GM21390 (cell line): ENCODE data around the gene PTPRT.
A peak's percentile ranks its signal among the peaks of the same experiment; 100 is the strongest.

Source experiments
- ATAC-seq: cut with Tn5 transposase; IDR thresholded peaks from one replicate; pipeline ENCODE4 v1.9.1; 2021; ENCODE audit not compliant: unreplicated experiment

The PTPRT gene

DNA sequence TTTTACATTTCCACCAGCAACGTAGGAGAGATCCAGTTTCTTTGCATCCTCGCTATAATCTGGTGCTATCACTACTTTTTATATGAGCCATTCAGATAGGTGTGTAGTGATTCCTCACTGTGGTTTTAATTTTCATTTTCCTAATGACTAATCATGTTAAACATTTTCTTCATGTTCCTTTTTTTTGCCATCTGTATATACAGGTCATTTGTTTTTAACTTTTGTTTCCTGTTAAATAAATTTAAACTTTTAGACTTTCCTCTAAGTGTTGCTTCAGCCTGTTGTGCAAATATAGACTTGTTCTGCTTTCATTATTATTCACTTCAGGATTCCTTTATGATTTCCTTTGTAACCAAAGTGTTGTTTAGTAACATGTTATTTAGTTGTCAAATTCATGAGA lies 697.4 kb downstream of the PTPRT start:
- no peak for ATAC-seq

DNA sequence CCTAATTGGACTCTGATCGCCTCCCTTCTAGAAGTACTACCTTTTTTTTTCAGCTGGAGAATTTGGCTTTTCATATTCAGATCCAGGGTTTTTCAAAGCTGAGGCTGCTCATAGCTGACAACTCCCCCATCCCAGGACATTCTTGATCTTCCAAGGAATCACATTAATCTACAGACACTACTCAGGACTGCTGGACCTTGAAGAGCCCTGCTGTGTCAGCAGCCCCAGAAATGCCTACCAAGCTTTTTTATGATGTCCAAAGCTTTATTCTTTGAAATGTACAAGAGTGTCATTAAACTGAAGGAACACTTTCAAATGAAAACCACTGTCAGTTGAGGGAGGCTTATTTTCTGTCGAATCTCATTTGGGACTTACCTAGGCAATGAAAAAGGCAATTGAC lies 704.1 kb downstream of the PTPRT start:
- ATAC-seq = no peak

DNA sequence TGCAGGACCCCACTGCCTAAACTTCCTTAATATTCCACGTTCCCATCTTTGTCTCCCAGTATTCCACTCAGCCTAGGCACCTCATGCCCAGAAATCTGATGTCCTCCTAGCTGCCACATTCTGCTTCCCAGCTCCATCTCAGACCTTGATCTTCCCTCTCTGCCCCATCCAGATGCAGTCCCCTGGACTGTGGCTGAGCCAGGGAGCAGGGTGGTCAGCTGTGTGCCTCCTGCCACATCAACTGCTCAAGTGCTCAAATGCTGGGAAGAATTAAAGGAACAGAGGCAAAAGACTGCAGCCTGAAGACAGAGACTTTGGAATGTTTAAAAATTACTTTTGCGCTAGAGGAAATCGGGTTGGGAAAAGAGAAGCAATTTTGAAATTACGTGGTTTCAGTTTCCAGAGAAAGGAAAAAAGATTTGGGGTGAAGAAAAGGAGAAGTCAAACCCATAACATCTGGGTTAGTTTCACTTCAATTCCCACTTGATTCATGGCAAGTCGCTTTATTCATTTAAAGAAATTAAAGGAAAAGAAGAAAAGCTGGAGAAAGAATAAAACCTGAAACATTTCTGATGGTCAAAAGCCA lies 704.8 kb downstream of the PTPRT start:
- ATAC-seq = no peak

DNA sequence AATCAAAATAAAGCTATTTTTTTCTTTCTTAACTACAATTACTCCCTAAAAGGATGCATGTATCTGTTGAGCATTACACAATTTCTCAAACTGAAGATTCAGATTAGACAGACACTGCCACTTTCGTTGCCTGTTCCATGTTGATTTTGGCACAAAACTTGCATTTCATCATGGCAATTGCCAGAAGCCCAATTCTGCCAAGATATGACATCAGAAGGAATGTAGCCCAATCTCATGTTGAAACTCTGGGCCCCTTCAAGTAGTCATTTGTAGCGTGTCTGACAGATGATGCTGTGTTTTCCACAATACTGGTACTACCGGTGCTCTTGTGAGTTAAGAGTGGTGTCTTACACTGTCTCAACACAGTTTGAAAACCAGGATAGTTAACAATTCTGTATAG lies 705.4 kb downstream of the PTPRT start:
- ATAC-seq = no peak

DNA sequence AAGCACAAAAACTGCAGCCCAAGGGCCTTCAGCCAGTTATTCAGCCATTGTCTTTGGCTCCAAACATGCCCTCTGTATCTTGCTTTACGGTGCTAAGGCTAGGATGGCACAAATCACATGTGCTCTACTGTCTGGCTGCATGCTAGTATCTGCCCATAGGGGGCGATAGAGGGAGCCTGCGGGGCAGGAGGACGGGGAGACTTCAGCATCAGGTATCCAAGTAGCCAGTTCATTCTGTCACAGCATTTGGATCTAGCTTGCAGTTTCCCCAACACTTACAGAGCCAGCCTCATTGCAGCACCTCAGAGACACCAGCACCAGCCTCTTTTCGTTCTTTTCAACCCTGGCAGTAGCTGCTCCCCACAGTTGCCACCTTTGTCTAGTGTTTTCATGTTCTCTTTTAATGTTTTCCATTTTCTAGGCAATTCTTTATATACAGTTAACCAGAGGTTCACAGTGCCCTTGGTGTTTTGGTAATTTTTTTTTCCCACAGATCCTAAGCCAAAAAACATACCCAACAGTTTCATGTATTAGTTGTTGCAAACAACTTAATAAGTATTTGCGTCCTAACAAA lies 705.9 kb downstream of the PTPRT start:
- ATAC-seq = no peak

DNA sequence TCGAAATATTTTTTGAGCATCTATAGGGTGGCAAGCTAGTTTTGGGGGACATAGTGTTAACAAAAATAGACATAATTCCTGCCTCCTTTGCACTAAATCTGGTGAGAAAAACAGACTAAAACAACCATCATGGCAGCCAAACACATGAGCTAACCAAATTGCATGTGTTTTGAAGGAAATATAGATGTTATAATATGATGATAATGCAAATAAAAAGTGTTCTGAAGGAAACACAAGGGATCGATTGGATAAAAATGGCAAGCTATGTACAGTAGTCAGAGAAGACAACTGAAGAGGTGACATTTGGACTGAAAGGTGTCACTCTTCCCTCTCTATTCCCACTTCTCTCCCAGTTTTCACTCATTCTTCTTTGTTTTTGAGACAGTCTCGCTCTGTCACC lies 706.9 kb downstream of the PTPRT start:
- ATAC-seq = no peak

DNA sequence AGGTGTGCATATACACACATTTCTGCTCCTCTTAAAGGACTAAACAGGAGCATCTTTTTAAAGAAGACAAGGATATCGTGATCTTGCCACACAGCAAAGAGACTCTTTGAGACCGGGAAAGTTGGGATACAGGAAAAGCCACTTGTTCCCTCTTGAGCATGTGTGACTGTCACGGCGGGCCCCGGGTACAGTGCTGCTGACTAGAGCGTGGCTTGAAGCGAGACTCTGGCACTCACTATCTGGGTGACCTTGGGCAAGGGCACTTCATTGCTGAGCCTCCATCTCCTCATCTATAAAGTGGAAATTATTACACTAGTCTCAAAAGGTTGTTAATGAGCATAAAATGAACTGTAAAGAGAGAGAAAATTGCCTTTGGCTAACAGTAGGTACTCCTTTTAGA lies 713.9 kb downstream of the PTPRT start:
- ATAC-seq = no peak

DNA sequence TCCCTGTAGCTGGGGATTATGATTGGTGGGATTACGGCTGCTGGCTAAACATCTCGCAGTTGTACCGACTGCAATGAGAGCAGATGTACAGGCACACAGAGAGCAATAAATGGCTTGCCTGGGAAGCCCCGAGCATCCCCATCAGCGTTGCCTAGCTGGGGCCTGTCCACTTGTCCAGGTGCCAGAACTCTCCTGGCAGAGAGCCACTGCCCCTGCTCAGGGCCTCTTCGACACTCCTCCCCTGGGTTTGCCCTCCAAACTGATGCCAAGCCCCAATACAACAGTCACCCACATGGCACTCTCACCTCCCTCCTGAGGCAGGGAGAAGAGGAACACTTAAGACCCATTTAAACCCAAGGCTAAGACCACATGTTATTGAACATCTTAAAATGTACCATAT lies 715.1 kb downstream of the PTPRT start:
- ATAC-seq = no peak

DNA sequence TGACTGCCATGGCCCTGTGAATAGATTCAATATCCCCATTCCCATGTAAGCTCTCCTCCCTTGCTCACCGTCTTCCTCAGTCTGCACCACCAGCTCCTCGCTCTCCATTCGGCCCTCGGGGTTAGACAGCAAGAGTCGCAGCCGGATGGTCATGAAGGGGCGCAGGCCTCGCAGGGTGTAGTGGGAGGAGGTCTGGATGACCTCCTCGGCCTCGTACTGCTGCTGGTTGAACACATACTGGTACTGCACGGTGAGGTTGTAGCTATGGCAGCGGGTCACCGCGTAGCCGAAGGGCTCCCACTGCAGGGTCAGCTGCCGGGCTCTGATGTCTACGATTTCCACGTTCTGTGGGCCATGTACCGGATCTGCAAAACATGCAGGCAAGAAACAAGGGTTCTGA lies 717.5 kb downstream of the PTPRT start:
- no peak for ATAC-seq

DNA sequence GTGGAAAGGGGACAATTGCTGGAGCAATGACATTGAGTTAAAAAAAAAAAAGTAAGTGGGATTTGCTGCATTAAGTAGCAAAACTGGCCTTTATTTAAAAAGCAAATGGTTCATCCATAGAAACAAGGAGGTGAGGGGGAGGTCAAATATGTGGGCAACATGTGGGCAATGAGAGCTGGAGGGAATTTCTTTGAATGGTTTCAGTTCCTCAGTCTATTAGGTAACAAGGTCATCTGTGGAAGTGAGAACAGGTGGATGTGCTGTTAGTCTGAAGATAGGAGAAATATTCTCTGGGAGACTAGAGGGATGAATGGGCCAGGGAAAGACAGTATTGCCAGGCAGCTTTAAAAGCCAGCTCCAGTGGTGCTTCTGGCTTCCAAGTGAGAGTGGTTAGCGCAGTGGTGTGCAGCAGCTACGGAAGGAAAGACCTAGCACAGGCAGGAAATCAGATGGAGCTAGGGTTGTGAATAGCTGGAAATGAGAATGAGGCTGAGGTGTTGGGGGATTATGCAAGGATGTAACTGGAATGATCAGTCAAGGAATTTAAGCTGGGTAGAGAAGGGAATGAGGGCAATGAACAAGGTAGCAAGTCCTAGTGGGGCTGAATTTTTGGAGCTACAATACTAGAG lies 727.6 kb downstream of the PTPRT start:
- no peak for ATAC-seq

DNA sequence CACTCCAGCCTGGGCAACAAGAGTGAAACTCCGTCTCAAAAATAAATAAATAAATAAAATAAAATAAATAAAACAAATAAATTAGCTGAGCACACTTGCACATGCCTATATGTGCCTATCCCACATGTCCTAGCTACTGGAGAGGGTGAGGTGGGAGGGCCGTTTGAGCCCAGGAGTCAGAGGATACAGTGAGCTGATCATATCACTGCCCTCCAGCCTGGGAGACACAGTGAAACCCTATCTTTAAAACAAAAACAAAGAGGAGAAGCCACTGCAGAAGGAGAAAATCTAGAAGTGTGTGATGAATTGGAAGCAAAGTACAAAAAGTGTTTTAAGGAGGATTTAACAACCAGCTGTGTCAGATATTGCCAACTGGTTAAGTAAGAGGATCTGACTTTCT lies 728.4 kb downstream of the PTPRT start:
- no peak for ATAC-seq

DNA sequence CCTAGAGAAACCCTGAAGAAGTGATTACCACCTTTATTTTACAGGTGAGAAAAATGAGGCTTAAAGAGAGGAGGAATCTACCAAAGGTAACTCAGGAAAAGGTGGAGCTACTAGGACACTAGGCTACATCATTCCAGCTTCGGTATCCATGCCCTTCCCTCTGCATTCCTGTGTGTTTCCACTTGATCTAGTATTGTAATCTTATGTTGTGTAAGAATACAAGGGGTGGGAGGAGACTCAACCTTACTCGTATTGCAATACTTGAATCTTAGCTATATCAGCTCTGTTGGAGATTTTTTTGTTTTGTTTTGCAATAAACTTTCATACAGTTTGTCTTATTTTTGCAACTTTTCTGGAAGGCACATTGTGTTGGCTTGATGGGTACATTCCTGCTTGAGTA lies 742.4 kb downstream of the PTPRT start:
- no peak for ATAC-seq

DNA sequence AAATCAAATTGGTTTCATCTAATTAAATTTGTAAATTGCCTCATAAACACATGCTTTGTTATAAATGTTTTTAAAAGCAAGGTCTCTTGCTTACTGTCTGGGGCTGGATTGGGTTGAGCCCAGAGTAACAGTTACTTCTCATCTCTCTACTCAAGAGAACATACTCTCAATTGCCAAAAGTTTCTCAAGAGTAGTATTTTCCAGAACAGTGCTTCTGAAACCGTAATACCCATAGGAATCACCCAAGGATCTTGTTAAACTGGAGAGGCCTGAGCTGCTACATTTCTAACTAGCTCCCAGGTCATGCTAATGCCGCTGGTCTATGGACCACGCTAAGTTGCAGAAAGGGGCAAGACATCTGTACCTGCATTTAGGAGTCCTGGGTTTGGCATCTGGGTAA lies 744.9 kb downstream of the PTPRT start:
- no peak for ATAC-seq

DNA sequence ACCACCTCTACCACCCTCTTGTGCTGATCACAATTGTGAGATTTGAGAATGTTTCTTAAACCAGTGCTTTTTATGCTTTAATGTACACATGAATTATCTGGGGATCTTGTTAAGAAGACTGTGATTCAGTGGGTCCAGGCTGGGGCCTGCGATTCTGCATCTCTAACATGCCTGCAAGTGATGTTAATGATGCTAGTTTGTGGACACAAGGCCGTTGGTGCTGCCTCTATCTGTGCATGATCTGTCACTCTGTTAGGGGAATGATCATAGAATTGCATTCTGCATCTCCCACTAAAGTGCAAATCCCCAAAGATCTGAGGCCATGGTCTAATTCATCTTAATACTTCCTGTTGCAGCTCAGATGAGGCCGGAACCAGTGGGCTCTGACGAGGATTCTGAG lies 746.5 kb downstream of the PTPRT start:
- no peak for ATAC-seq

DNA sequence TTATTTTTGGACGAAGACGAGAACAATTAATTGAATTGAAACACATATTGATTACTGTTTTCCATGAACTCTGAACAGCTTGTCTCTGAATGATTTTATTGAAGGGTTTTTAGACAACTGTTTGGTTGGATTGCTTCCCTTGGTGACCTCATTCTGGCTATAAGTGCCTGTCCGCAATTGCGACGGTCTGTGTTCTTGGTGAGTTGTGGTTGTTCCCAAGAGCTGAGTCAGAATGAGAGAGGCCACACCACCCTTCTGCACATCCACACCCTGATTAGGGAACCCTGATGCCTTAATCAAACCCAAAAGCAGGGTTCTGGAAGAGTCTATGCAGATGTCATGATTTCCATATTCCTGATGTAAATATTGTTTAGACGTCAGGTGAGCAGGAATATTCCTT lies 747.0 kb downstream of the PTPRT start:
- ATAC-seq = no peak

DNA sequence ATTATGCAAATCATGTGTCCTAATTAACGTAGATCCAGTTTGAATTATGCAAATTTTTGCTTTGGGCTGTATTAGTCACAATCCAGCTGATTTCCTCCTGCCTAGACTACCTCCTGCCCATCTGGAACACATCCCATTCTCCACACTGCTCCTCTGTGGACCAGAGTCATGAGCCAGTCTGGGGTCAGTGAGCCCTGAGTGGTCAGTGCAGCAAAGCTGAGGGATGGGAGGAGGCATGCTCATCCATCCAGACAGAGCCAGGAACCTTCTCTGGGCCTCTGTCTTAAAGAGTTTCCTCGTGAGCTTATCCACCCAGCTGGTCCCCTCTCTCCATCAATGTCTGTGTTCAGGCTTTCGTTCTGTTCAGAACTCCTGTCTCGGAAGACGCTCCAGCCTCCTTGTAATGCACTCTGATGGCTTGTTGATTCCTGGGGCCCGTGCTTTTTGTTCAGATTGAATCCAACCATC lies 747.8 kb downstream of the PTPRT start:
- no peak for ATAC-seq

DNA sequence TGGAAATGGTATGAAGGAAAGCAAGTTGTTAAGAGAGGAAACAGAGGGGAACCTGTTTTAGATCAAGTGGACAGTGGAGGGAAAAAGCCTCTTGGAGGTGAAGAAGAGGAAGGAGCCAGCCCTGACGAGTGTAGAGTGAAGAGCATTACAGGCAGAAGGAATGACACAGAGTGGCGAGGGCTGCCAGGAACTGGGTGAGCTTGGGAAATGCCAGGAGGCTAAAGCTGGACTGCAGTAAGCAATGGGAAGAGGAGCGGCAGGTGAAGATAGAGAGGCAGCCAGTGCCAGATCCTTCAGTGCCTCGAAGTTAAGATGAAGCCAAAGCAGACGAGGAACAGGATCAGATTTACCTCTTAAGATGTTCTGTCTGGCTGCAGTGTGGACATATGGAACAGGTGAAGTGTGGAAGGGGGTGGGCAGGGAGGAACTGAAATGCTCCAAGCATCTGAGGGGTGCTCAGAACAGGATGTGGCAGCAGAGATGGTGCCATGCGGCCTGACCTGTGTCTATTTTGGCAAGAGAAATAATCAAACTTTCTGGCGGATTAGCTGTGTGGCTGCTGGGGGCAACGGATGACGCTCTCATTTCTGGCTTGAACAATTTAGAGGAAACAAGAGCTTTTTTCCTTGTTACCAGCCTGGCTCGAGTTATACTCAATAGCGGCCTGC lies 748.4 kb downstream of the PTPRT start:
- ATAC-seq = no peak

DNA sequence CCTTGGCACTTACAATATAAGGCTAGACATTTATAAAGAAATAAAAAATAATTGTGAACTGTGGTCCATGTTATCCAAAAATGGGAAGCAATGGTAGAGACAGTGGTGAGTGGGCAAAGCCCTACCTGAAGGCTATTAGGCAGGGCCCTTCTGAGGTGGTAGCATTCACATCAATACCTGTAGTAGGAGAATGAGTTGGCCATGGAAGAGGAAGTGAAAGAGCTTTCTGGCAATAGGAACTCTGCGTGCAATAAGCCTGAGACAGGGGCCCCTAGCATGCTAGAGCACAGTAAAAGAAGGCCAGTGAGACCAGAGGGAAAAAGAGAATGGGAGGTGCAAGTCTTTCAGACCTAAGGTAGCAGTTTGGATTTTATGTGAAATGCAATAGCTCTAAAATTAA lies 754.5 kb downstream of the PTPRT start:
- peak; percentile 91 for ATAC-seq

DNA sequence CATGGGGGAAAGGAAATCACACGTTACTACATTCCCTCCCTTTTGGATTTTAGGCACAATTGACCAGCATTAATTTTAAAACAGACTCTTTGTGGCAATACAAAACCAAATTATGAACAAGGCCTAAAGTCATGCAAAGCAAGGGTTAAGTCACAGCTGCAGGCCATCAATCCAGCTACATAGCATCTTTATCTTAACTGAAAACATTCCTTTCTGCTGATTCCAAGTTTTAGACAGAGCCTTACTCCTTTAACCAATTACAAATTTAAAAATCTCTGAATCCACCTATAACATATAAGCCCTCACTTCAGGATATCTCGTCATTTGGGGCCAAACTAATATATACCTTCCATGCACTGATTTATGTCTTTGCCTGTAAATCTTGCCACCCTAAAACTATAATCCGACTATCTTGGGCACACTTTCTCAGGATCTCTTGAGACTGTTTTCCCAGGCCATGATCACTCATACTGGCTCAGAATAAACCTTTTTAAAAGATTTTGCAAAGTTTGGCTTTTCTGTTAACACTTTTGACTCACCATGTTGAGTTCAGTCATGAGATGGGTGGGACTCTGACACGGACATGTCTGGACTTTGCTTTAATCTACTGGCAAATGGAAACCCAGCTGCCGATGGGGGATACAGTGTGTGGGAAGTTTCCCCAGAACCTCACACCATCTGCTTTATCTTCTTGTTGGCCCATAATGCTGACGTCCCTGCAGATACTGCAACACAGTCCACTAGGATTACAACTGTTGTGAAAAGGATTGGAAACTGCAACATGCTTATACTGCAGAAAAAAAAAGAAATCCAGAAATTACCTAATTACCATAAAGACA lies 757.0 kb downstream of the PTPRT start:
- no peak for ATAC-seq

DNA sequence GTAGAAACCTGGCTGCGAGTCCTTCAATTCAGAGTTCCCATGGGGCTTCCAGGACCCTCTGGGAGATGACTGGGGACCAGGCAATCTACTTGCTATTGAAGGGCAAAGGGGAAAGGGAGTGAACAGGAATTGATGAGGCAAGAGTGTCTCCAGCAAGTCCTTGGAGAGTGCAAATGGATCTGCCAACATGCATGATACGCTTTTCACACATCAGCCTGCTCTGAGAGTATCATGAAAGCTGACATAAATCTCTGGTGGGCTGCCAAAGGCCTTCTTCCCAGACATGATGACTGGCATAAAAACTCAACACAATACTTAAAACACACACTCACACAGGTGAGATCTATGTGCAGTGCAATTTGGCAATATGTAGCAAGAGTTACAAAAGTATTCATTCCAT lies 759.1 kb downstream of the PTPRT start:
- no peak for ATAC-seq

DNA sequence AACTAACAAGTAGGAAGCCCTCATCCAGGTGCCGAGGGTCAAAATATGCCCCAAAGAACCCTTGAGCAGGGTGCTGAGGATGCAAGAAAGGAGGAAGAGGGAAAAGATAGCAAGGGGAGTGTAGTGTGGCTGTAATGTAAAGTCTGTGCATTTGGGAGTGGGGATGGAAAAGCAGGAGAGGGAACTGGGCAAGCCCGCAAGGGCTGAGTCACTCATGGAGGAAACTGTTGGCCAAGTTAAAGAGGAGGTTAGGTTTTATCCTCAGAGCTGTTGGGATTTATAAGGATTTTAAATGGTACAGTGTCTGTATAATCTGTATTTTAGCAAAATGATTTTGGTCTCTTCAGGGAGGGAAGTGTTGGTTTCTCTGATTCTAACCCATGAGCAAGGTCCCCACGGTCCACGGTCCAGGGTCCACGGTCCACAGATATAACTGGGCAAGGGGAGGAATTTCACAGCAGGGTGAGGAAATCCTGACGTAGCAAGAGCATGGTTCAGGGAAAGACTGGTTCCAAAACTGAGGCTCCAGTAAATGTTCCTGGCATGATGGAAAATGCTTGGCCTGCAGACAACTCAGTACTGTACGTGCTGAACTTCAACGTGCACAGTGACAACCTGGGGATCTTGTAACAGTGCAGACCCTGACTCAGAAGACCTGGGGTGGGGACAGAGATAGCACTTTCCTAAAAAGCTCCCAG lies 759.8 kb downstream of the PTPRT start:
- ATAC-seq = no peak
